ENCODE results near the gene GABBR2. TPM values are rescaled to one million over a fixed set of nuclear protein-coding genes. Genes with fewer than 3 reads are reported as not detected.

The GABBR2 gene
- total and polyA plus RNA-seq, 9 of the 15 experiments (the other 6 are each of a cell fraction or from before 2014, with no cell fraction given): 0.15 to 1.9 (median 0.32) TPM

- TF ChIP-seq CTCFL (IDR thresholded peaks at IDR 0.05; ENCODE audit: borderline replicate concordance, insufficient read depth, low read depth, low read length, poor library complexity, severe bottlenecking) (no peak), KLF13 (tag; IDR thresholded peaks at IDR 0.05; ENCODE audit: borderline replicate concordance, low read depth) (no peak), BHLHE40 (IDR thresholded peaks at IDR 0.05; ENCODE audit: low read length) (no peak), DPF2 (IDR thresholded peaks at IDR 0.05) (0 out of 2 replicates have a peak, but pooled peaks have one; percentile 19), TCFL5 (CRISPR knock-in tag; conservative IDR thresholded peaks at IDR 0.05) (no peak), ZNF695 (CRISPR knock-in tag; IDR thresholded peaks at IDR 0.05) (no peak), SRSF1 (IDR thresholded peaks at IDR 0.05; ENCODE audit: low read depth, low read length) (no peak), CBFA2T3 (IDR thresholded peaks at IDR 0.05) (0 out of 2 replicates have a peak, but pooled peaks have one; percentile 10), CHD4 (IDR thresholded peaks at IDR 0.05; ENCODE audit: insufficient read depth, insufficient replicate concordance, low read depth, low read length, poor library complexity, severe bottlenecking) (no peak), TOE1 (IDR thresholded peaks at IDR 0.05; ENCODE audit: borderline replicate concordance) (no peak), TOE1 (CRISPR knock-in tag; IDR thresholded peaks at IDR 0.05; ENCODE audit: borderline replicate concordance, low read depth) (no peak)
- TF ChIP-seq, protein P1, sequence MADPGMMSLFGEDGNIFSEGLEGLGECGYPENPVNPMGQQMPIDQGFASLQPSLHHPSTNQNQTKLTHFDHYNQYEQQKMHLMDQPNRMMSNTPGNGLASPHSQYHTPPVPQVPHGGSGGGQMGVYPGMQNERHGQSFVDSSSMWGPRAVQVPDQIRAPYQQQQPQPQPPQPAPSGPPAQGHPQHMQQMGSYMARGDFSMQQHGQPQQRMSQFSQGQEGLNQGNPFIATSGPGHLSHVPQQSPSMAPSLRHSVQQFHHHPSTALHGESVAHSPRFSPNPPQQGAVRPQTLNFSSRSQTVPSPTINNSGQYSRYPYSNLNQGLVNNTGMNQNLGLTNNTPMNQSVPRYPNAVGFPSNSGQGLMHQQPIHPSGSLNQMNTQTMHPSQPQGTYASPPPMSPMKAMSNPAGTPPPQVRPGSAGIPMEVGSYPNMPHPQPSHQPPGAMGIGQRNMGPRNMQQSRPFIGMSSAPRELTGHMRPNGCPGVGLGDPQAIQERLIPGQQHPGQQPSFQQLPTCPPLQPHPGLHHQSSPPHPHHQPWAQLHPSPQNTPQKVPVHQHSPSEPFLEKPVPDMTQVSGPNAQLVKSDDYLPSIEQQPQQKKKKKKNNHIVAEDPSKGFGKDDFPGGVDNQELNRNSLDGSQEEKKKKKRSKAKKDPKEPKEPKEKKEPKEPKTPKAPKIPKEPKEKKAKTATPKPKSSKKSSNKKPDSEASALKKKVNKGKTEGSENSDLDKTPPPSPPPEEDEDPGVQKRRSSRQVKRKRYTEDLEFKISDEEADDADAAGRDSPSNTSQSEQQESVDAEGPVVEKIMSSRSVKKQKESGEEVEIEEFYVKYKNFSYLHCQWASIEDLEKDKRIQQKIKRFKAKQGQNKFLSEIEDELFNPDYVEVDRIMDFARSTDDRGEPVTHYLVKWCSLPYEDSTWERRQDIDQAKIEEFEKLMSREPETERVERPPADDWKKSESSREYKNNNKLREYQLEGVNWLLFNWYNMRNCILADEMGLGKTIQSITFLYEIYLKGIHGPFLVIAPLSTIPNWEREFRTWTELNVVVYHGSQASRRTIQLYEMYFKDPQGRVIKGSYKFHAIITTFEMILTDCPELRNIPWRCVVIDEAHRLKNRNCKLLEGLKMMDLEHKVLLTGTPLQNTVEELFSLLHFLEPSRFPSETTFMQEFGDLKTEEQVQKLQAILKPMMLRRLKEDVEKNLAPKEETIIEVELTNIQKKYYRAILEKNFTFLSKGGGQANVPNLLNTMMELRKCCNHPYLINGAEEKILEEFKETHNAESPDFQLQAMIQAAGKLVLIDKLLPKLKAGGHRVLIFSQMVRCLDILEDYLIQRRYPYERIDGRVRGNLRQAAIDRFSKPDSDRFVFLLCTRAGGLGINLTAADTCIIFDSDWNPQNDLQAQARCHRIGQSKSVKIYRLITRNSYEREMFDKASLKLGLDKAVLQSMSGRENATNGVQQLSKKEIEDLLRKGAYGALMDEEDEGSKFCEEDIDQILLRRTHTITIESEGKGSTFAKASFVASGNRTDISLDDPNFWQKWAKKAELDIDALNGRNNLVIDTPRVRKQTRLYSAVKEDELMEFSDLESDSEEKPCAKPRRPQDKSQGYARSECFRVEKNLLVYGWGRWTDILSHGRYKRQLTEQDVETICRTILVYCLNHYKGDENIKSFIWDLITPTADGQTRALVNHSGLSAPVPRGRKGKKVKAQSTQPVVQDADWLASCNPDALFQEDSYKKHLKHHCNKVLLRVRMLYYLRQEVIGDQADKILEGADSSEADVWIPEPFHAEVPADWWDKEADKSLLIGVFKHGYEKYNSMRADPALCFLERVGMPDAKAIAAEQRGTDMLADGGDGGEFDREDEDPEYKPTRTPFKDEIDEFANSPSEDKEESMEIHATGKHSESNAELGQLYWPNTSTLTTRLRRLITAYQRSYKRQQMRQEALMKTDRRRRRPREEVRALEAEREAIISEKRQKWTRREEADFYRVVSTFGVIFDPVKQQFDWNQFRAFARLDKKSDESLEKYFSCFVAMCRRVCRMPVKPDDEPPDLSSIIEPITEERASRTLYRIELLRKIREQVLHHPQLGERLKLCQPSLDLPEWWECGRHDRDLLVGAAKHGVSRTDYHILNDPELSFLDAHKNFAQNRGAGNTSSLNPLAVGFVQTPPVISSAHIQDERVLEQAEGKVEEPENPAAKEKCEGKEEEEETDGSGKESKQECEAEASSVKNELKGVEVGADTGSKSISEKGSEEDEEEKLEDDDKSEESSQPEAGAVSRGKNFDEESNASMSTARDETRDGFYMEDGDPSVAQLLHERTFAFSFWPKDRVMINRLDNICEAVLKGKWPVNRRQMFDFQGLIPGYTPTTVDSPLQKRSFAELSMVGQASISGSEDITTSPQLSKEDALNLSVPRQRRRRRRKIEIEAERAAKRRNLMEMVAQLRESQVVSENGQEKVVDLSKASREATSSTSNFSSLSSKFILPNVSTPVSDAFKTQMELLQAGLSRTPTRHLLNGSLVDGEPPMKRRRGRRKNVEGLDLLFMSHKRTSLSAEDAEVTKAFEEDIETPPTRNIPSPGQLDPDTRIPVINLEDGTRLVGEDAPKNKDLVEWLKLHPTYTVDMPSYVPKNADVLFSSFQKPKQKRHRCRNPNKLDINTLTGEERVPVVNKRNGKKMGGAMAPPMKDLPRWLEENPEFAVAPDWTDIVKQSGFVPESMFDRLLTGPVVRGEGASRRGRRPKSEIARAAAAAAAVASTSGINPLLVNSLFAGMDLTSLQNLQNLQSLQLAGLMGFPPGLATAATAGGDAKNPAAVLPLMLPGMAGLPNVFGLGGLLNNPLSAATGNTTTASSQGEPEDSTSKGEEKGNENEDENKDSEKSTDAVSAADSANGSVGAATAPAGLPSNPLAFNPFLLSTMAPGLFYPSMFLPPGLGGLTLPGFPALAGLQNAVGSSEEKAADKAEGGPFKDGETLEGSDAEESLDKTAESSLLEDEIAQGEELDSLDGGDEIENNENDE (IDR thresholded peaks at IDR 0.05; ENCODE audit: low read depth, low read length): no peak
Observed at GRCh38 chr9:98438666-98439065, 270.1 kb downstream of the GABBR2 start (continued).

All from K562 (cell line).